IMR-90 (cell line): Measurements from ENCODE around the gene FOXN4. TPM values are rescaled to one million over a fixed set of nuclear protein-coding genes. Genes with fewer than 3 reads are reported as not detected.

Experiments
- ATAC-seq: fragments of 200-7000 bp; cut with Tn5 transposase; 2 replicates; pipeline ENCODE4 v1.9.1; 2020; ENCODE audit warnings: low read depth, mild to moderate bottlenecking, moderate library complexity
- BruUV-seq: library from RNA; stranded (reverse); fragments of 400-500 nt; replicated peaks from 2 replicates; lab custom pipeline; 2021; lab: Mats Ljungman, UMichigan
- CTCF ChIA-PET: fragments of 300-600 bp; formaldehyde crosslinking; extraction: SDS; loops from one replicate; lab custom pipeline; 2021; ENCODE audit warnings: antibody characterized with exemption; lab: Yijun Ruan, JAX
- POLR2A ChIA-PET: fragments of 300-600 bp; sonication (Branson Sonifier 250); formaldehyde crosslinking; loops from one replicate; lab custom pipeline; 2022; ENCODE audit warnings: antibody characterized with exemption; ENCODE audit not compliant: unreplicated experiment; lab: Charles Lee
- DNase-seq: peaks from one replicate; pipeline ENCODE4 v3.0.0; 2013
- H2AFZ ChIP-seq: replicated peaks from 2 replicates; pipeline ENCODE3; 2013; ENCODE audit warnings: low read length, mild to moderate bottlenecking; ENCODE audit not compliant: poor library complexity
- H2AK5ac ChIP-seq: 2 replicates; pipeline ENCODE4 v1.6.1; 2013; ENCODE audit warnings: low read depth, low read length, inconsistent platforms
- H2AK9ac ChIP-seq: replicated peaks from 2 replicates; pipeline ENCODE3; 2013; ENCODE audit warnings: mild to moderate bottlenecking, low read depth, low read length, moderate library complexity; ENCODE audit not compliant: poor library complexity
- H2BK120ac ChIP-seq: 2 replicates; pipeline ENCODE4 v1.6.1; 2013; ENCODE audit warnings: low read depth, low read length, inconsistent platforms
- H2BK15ac ChIP-seq: 3 replicates; pipeline ENCODE4 v1.6.1; 2013; ENCODE audit warnings: low read depth, low read length, inconsistent platforms
- H2BK20ac ChIP-seq: 2 replicates; pipeline ENCODE4 v1.6.1; 2013; ENCODE audit warnings: low read depth, mild to moderate bottlenecking, inconsistent platforms, low read length, moderate library complexity
- H2BK5ac ChIP-seq: 2 replicates; pipeline ENCODE4 v1.6.1; 2013; ENCODE audit warnings: mild to moderate bottlenecking, low read depth, low read length, inconsistent platforms; ENCODE audit not compliant: poor library complexity, severe bottlenecking
- H3K14ac ChIP-seq: replicated peaks from 2 replicates; pipeline ENCODE4 v1.6.1; 2013; ENCODE audit warnings: low read depth, low read length, inconsistent platforms
- H3K18ac ChIP-seq: 2 replicates; pipeline ENCODE4 v1.6.1; 2013; ENCODE audit warnings: low read depth, low read length, control low read depth
- H3K23ac ChIP-seq: 2 replicates; pipeline ENCODE4 v1.6.1; 2013; ENCODE audit warnings: low read depth, low read length, inconsistent platforms
- H3K27ac ChIP-seq: 2 replicates; pipeline ENCODE4 v1.5.1; 2013; ENCODE audit warnings: mild to moderate bottlenecking, control low read depth, low read length; ENCODE audit not compliant: insufficient read depth
- H3K27me3 ChIP-seq: 2 replicates; pipeline ENCODE4 v1.6.1; 2013; ENCODE audit warnings: low read length; ENCODE audit not compliant: control insufficient read depth, insufficient read depth
- H3K36me3 ChIP-seq: 2 replicates; pipeline ENCODE4 v1.6.1; 2013; ENCODE audit warnings: low read length, mixed read lengths; ENCODE audit not compliant: control insufficient read depth, insufficient read depth
- H3K4ac ChIP-seq: 2 replicates; pipeline ENCODE4 v1.6.1; 2013; ENCODE audit warnings: low read depth, low read length, inconsistent platforms
- H3K4me1 ChIP-seq: 2 replicates; pipeline ENCODE4 v1.6.1; 2013; ENCODE audit warnings: low read length, mixed read lengths; ENCODE audit not compliant: control insufficient read depth, insufficient read depth
- H3K4me2 ChIP-seq: 2 replicates; pipeline ENCODE4 v1.6.1; 2013; ENCODE audit warnings: low read depth, mild to moderate bottlenecking, control low read depth, low read length, moderate library complexity
- H3K4me3 ChIP-seq: 2 replicates; pipeline ENCODE4 v1.5.1; 2013; ENCODE audit warnings: low read depth, mild to moderate bottlenecking, control low read depth, low read length, moderate library complexity; ENCODE audit not compliant: insufficient read depth
- H3K56ac ChIP-seq: 2 replicates; pipeline ENCODE4 v1.6.1; 2013; ENCODE audit warnings: low read length, inconsistent platforms; ENCODE audit not compliant: insufficient read depth; ENCODE audit errors: extremely low read depth
- H3K79me1 ChIP-seq, 2 experiments: 2 replicates each; pipeline ENCODE4 v1.6.1; 2013; ENCODE audit warnings: low read length in 2 of 2, inconsistent platforms in 1 of 2, low read depth in 1 of 2
- H3K9ac ChIP-seq: 2 replicates; pipeline ENCODE4 v1.6.1; 2013; ENCODE audit warnings: low read depth, low read length, control low read depth
- H3K9me1 ChIP-seq: 2 replicates; pipeline ENCODE4 v1.6.1; 2013; ENCODE audit warnings: low read length, inconsistent platforms; ENCODE audit not compliant: insufficient read depth
- H3K9me3 ChIP-seq: 2 replicates; pipeline ENCODE4 v1.6.1; 2013; ENCODE audit warnings: low read length; ENCODE audit not compliant: control insufficient read depth, insufficient read depth
- H4K20me1 ChIP-seq: 2 replicates; pipeline ENCODE4 v1.6.1; 2013; ENCODE audit warnings: low read length, inconsistent platforms; ENCODE audit not compliant: insufficient read depth
- H4K5ac ChIP-seq: 2 replicates; pipeline ENCODE4 v1.6.1; 2013; ENCODE audit warnings: mild to moderate bottlenecking, low read depth, low read length, control low read depth
- H4K8ac ChIP-seq, 2 experiments: 2 replicates each; pipeline ENCODE4 v1.6.1; 2013; ENCODE audit warnings: low read depth in 2 of 2, low read length in 2 of 2, control low read depth in 1 of 2, inconsistent platforms in 1 of 2
- H4K91ac ChIP-seq: 2 replicates; pipeline ENCODE4 v1.6.1; 2013; ENCODE audit warnings: low read depth, low read length, inconsistent platforms; ENCODE audit not compliant: insufficient read depth
- CEBPB ChIP-seq: IDR thresholded peaks from 2 replicates; pipeline ENCODE4 v1.6.1; 2012; ENCODE audit warnings: low read depth, low read length, improper control_type of control experiment
- FOS ChIP-seq: fragments of 150-350 bp; IDR thresholded peaks from 2 replicates; pipeline ENCODE4 v1.6.1; 2016; ENCODE audit warnings: low read depth, low read length
- RFX5 ChIP-seq: IDR thresholded peaks from 2 replicates; pipeline ENCODE4 v1.8.0; 2012; ENCODE audit warnings: low read depth, mild to moderate bottlenecking, low read length, moderate library complexity
- SMC3 ChIP-seq: fragments of 150-350 bp; IDR thresholded peaks from 2 replicates; pipeline ENCODE4 v1.6.1; 2016; ENCODE audit warnings: low read depth, mild to moderate bottlenecking, antibody characterized with exemption, low read length, moderate library complexity
- WGBS, 2 experiments: methylation state at CpG; one replicate each; pipeline versions ENCODE4 v1.1.5 to v1.1.7; 2013; ENCODE audit warnings: missing lambda C conversion rate in 2 of 2; ENCODE audit not compliant: insufficient read length in 1 of 2; ENCODE audit errors: extremely low coverage in 2 of 2; 5-methylcytosine and 5-hydroxymethylcytosine counted together
- dilution Hi-C: fragments of 300-500 bp; cut with HindIII; formaldehyde crosslinking; loops from one replicate; pipeline ENCODE4 v1.14.3; 2018; ENCODE audit warnings: low sequenced_read_pairs; ENCODE audit not compliant: unreplicated experiment
- in situ Hi-C: fragments of 300-500 bp; cut with MboI; formaldehyde crosslinking; loops from 3 replicates; pipeline ENCODE4 v1.14.3; 2019; ENCODE audit warnings: low sequenced_read_pairs, inconsistent platforms, mixed read lengths
- intact Hi-C: fragments of 100-400 bp; cut with micrococcal nuclease; formaldehyde crosslinking; loops from 2 replicates; pipeline ENCODE4 v1.10.0; 2022
- polyA plus RNA-seq, 3 experiments: library from polyadenylated mRNA; depleted of rRNA; stranded (reverse); fragments of >200 nt; gene quantifications; 2 replicates each; pipeline ENCODE4 v1.2.3, GENCODE V29; 2012; ENCODE audit warnings: low replicate concordance in 1 of 3
- total RNA-seq: library from RNA; depleted of rRNA; stranded (reverse); fragments of >200 nt; gene quantifications from 2 replicates; pipeline ENCODE4 v1.2.3, GENCODE V29; 2012
- TF ChIP-seq, protein P1 (sequence below): conservative IDR thresholded peaks from 2 replicates; pipeline ENCODE4 v1.5.1; 2012; ENCODE audit warnings: mild to moderate bottlenecking, low read depth, low read length, improper control_type of control experiment

The FOXN4 gene
- total and polyA plus RNA-seq, 2 of the 4 experiments (the other 2 are of a cell fraction) = not detected

- Histone ChIP-seq H3K27me3 (no peaks in the 10 kb centered on the region), H3K4me2 (no peak overlapping the region), H2AFZ (no peak overlapping the region), H2AK5ac (no peak overlapping the region), H3K14ac (no peak overlapping the region), H3K9me1 (no peaks in the 10 kb centered on the region), H3K23ac (no peak overlapping the region), H3K27ac (no peak overlapping the region), H3K4me1 (no peaks in the 10 kb centered on the region), H4K20me1 (no peaks in the 10 kb centered on the region), H2BK120ac (no peak overlapping the region), H4K8ac (no peak overlapping the region), H3K18ac (no peak overlapping the region), H3K36me3 (peaks cover 3% of the 10 kb centered on the region; the same call in 1 of the 2 replicates), H2BK15ac (no peak overlapping the region), H2BK20ac (no peak overlapping the region), H3K4ac (no peak overlapping the region), H2BK5ac (no peak overlapping the region), H4K91ac (no peak overlapping the region), H4K5ac (no peak overlapping the region), H3K4me3 (no peak overlapping the region), H3K9me3 (peaks cover 8% of the 10 kb centered on the region; the same call in 1 of the 2 replicates), H3K56ac (no peak overlapping the region), H3K9ac (no peak overlapping the region), H2AK9ac (no peak overlapping the region), H3K79me1 (no peaks in the 10 kb centered on the region)
- CTCF ChIA-PET = no interaction called here
- intact Hi-C loops (no loop called here), in situ Hi-C loops (no loop called here), dilution Hi-C loops (no loop called here)
- no peak for ATAC-seq
- POLR2A ChIA-PET = interaction anchor here (0.6 kb wide), 1 partner anchor 23 kb away, joined by 3 read pairs; no protein-coding TSS in a partner anchor
- no TSS peak for BruUV-seq
- WGBS, 2 experiments = 63% methylated on average over 4 of the region's 8 CpGs; no CpG with 5 or more reads in 1 of the 2 experiments
- TF ChIP-seq, protein P1, sequence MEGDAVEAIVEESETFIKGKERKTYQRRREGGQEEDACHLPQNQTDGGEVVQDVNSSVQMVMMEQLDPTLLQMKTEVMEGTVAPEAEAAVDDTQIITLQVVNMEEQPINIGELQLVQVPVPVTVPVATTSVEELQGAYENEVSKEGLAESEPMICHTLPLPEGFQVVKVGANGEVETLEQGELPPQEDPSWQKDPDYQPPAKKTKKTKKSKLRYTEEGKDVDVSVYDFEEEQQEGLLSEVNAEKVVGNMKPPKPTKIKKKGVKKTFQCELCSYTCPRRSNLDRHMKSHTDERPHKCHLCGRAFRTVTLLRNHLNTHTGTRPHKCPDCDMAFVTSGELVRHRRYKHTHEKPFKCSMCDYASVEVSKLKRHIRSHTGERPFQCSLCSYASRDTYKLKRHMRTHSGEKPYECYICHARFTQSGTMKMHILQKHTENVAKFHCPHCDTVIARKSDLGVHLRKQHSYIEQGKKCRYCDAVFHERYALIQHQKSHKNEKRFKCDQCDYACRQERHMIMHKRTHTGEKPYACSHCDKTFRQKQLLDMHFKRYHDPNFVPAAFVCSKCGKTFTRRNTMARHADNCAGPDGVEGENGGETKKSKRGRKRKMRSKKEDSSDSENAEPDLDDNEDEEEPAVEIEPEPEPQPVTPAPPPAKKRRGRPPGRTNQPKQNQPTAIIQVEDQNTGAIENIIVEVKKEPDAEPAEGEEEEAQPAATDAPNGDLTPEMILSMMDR = no peak
- no peak for TF ChIP-seq FOS
- no peak for TF ChIP-seq SMC3
- TF ChIP-seq RFX5 = no peak
- TF ChIP-seq CEBPB = no peak
- no peak for DNase-seq
Measured at GRCh38 chr12:109256011-109256410, 53.1 kb downstream of the FOXN4 start.
